Hepatocyte (in vitro differentiated cells): ENCODE results near the gene TDP2.

Experiments
- CTCF ChIP-seq: fragments of 200-600 bp; sonication (generic); IDR thresholded peaks from 2 replicates; pipeline ENCODE4 v1.5.1; 2016; ENCODE audit warnings: antibody characterized with exemption, mild to moderate bottlenecking; ENCODE audit not compliant: poor library complexity
- EZH2 ChIP-seq: fragments of 200-600 bp; sonication (generic); IDR thresholded peaks from 2 replicates; pipeline ENCODE4 v1.6.1; 2016; ENCODE audit warnings: antibody characterized with exemption, mild to moderate bottlenecking, borderline replicate concordance
- EZH2phosphoT487 ChIP-seq: fragments of 200-600 bp; sonication (generic); IDR thresholded peaks from one replicate; pipeline ENCODE4 v1.6.1; 2018; ENCODE audit warnings: antibody characterized with exemption, mild to moderate bottlenecking, low read depth, moderate library complexity; ENCODE audit not compliant: unreplicated experiment, severe bottlenecking

GRCh38 chr6:24704468-24704867 lies 37.8 kb upstream of the TDP2 start:
- TF ChIP-seq EZH2 (no peak), CTCF (no peak), EZH2phosphoT487 (no peak)
